AG10803 (cell line): Measurements from ENCODE around the gene NCKAP5.

Experiments used
- DNase-seq: peaks from one replicate; pipeline ENCODE4 v3.0.0; 2010; ENCODE audit warnings: low read depth
- H3K4me3 ChIP-seq: 2 replicates; pipeline ENCODE4 v1.5.1; 2011; ENCODE audit warnings: mild to moderate bottlenecking, low read length, control low read depth
- CTCF ChIP-seq: conservative IDR thresholded peaks from 2 replicates; pipeline ENCODE4 v1.5.1; 2011; ENCODE audit warnings: mild to moderate bottlenecking, low read length, control low read depth, inconsistent platforms

The NCKAP5 gene

GRCh38 chr2:132754867-132755472, 813.3 kb downstream of the NCKAP5 start:
- no peak for TF ChIP-seq CTCF

GRCh38 chr2:132754392-132754791, 813.9 kb downstream of the NCKAP5 start:
- DNase-seq = no peak
- no peak for TF ChIP-seq CTCF
- H3K4me3 ChIP-seq = no peak overlapping the region

More at GRCh38 chr2:132754867-132755472, 813.3 kb downstream of the NCKAP5 start:
- H3K4me3 ChIP-seq = no peak overlapping the region
- DNase-seq = no peak

GRCh38 chr2:132752421-132753206, 815.6 kb downstream of the NCKAP5 start:
- TF ChIP-seq CTCF = no peak
- H3K4me3 ChIP-seq = no peak overlapping the region
- DNase-seq = no peak

- TF ChIP-seq CTCF = no peak
- no peak overlapping the region for H3K4me3 ChIP-seq
- DNase-seq = no peak
Measured at GRCh38 chr2:132751836-132752235, 816.4 kb downstream of the NCKAP5 start.

- no peak for DNase-seq
Measured at GRCh38 chr2:132750606-132751005, 817.7 kb downstream of the NCKAP5 start.

GRCh38 chr2:132747046-132747445, 821.2 kb downstream of the NCKAP5 start:
- H3K4me3 ChIP-seq = no peak overlapping the region
- no peak for TF ChIP-seq CTCF
- no peak for DNase-seq

More at GRCh38 chr2:132750606-132751005, 817.7 kb downstream of the NCKAP5 start:
- TF ChIP-seq CTCF = no peak
- H3K4me3 ChIP-seq = no peak overlapping the region

- TF ChIP-seq CTCF = no peak
- DNase-seq = no peak
- no peak overlapping the region for H3K4me3 ChIP-seq
Measured at GRCh38 chr2:132741754-132742153, 826.5 kb downstream of the NCKAP5 start.
